ENCODE measurements around the gene TMEM53.

GRCh38 chr1:44685881-44686280, 11.6 kb upstream of the TMEM53 start:
- TF ChIP-seq, protein P1, sequence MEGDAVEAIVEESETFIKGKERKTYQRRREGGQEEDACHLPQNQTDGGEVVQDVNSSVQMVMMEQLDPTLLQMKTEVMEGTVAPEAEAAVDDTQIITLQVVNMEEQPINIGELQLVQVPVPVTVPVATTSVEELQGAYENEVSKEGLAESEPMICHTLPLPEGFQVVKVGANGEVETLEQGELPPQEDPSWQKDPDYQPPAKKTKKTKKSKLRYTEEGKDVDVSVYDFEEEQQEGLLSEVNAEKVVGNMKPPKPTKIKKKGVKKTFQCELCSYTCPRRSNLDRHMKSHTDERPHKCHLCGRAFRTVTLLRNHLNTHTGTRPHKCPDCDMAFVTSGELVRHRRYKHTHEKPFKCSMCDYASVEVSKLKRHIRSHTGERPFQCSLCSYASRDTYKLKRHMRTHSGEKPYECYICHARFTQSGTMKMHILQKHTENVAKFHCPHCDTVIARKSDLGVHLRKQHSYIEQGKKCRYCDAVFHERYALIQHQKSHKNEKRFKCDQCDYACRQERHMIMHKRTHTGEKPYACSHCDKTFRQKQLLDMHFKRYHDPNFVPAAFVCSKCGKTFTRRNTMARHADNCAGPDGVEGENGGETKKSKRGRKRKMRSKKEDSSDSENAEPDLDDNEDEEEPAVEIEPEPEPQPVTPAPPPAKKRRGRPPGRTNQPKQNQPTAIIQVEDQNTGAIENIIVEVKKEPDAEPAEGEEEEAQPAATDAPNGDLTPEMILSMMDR (IDR thresholded peaks at IDR 0.05), result no peak
- no peak for TF ChIP-seq POLR2A (IDR thresholded peaks at IDR 0.05)

All from lower leg skin (tissue), 3 donors.